H54 (cell line): ENCODE data around the gene CTNNA3.

Source experiments
- DNase-seq: peaks from one replicate; pipeline ENCODE4 v3.0.0; 2011; ENCODE audit warnings: low spot score, mixed read lengths; ENCODE audit not compliant: insufficient read length
- FAIRE-seq: peaks from 3 replicates; lab custom pipeline; 2011; peaks lifted over from hg19 to GRCh38; lab: Jason Lieb, UNC
- POLR2A ChIP-seq: IDR thresholded peaks from 2 replicates; pipeline ENCODE4 v1.6.1; 2011; ENCODE audit warnings: low read depth, mild to moderate bottlenecking, low read length

The CTNNA3 gene

GRCh38 chr10:66521506-66521905, 1174.5 kb downstream of the CTNNA3 start:
- DNase-seq: no peak
- no peak for TF ChIP-seq POLR2A

GRCh38 chr10:66519616-66520015, 1176.4 kb downstream of the CTNNA3 start:
- FAIRE-seq: no peak
- no peak for TF ChIP-seq POLR2A
- DNase-seq: no peak

More at GRCh38 chr10:66521506-66521905, 1174.5 kb downstream of the CTNNA3 start:
- FAIRE-seq: no peak

- DNase-seq (no peak), FAIRE-seq (no peak)
- no peak for TF ChIP-seq POLR2A
Measured at GRCh38 chr10:66514666-66515065, 1181.3 kb downstream of the CTNNA3 start.

GRCh38 chr10:66513504-66513903, 1182.5 kb downstream of the CTNNA3 start:
- DNase-seq (no peak), FAIRE-seq (no peak)
- TF ChIP-seq POLR2A: no peak

GRCh38 chr10:66505003-66505657, 1190.9 kb downstream of the CTNNA3 start:
- FAIRE-seq (no peak), DNase-seq (no peak)
- no peak for TF ChIP-seq POLR2A

- no peak for TF ChIP-seq POLR2A
- peak; percentile 50 for FAIRE-seq
- no peak for DNase-seq
Measured at GRCh38 chr10:66501356-66501755, 1194.6 kb downstream of the CTNNA3 start.

GRCh38 chr10:66483966-66484365, 1212.0 kb downstream of the CTNNA3 start:
- TF ChIP-seq POLR2A: no peak
- FAIRE-seq (no peak), DNase-seq (no peak)

- no peak for FAIRE-seq
- no peak for DNase-seq
- no peak for TF ChIP-seq POLR2A
Measured at GRCh38 chr10:66472156-66472555, 1223.8 kb downstream of the CTNNA3 start.

GRCh38 chr10:66467042-66467441, 1229.0 kb downstream of the CTNNA3 start:
- TF ChIP-seq POLR2A: no peak
- DNase-seq (no peak), FAIRE-seq (no peak)

GRCh38 chr10:66466622-66467021, 1229.4 kb downstream of the CTNNA3 start:
- no peak for TF ChIP-seq POLR2A
- no peak for DNase-seq
- FAIRE-seq: no peak

GRCh38 chr10:66463611-66464010, 1232.4 kb downstream of the CTNNA3 start:
- no peak for TF ChIP-seq POLR2A
- no peak for FAIRE-seq

GRCh38 chr10:66457629-66458028, 1238.4 kb downstream of the CTNNA3 start:
- no peak for DNase-seq
- no peak for FAIRE-seq
- no peak for TF ChIP-seq POLR2A

More at GRCh38 chr10:66463611-66464010, 1232.4 kb downstream of the CTNNA3 start:
- DNase-seq: no peak

- DNase-seq (no peak), FAIRE-seq (peak; percentile 36)
- TF ChIP-seq POLR2A: no peak
Measured at GRCh38 chr10:66455304-66455703, 1240.7 kb downstream of the CTNNA3 start.

GRCh38 chr10:66440568-66440967, 1255.4 kb downstream of the CTNNA3 start:
- TF ChIP-seq POLR2A: no peak
- FAIRE-seq (no peak), DNase-seq (no peak)

GRCh38 chr10:66414943-66415342, 1281.1 kb downstream of the CTNNA3 start:
- no peak for TF ChIP-seq POLR2A
- DNase-seq: no peak
- FAIRE-seq: no peak
